ENCODE measurements around the gene PAPPA2. TPM values are rescaled to one million over a fixed set of nuclear protein-coding genes. Genes with fewer than 3 reads are reported as not detected.

PAPPA2 gene
- total and polyA plus RNA-seq, 10 of the 15 experiments (the other 5 are each of a cell fraction or from before 2014, with no cell fraction given) = under 0.01 to 0.06 (median 0.03) TPM; not detected in 7

GRCh38 chr1:176766779-176767178, 303.8 kb downstream of the PAPPA2 start (continued):
- TF ChIP-seq NKRF (conservative IDR thresholded peaks at IDR 0.05) (no peak), ATF2 (IDR thresholded peaks at IDR 0.05; ENCODE audit: low read length) (no peak), POLR2A (IDR thresholded peaks at IDR 0.05; ENCODE audit: low read depth, low read length) (no peak), GABPA (IDR thresholded peaks at IDR 0.05; ENCODE audit: low read depth) (no peak), MYC (IDR thresholded peaks at IDR 0.05; ENCODE audit: insufficient read depth, insufficient read length, insufficient replicate concordance, low read length, severe bottlenecking) (no peak), MEF2B (IDR thresholded peaks at IDR 0.05; ENCODE audit: partially characterized antibody, poor library complexity, severe bottlenecking) (no peak), STAT1 (conservative IDR thresholded peaks at IDR 0.05) (no peak)

- Histone ChIP-seq H3K4me1 (ENCODE audit: control insufficient read depth, insufficient read depth, low read length) (no peaks in the 10 kb centered on the region), H3K36me3 (ENCODE audit: control insufficient read depth in 2 of 2, insufficient read depth in 2 of 2, low read length in 1 of 2) (no peaks in the 10 kb centered on the region), H2AFZ (ENCODE audit: control insufficient read depth, low read depth, low read length) (no peak overlapping the region), H3K9ac (ENCODE audit: control insufficient read depth, insufficient read depth, low read length) (no peak overlapping the region), H3K27ac (ENCODE audit: control insufficient read depth, insufficient read depth) (no peak overlapping the region), H3K4me3 (no peak overlapping the region), H3K9me3 (replicated peaks; ENCODE audit: control insufficient read depth, insufficient read depth, low read length) (no peaks in the 10 kb centered on the region), H3K4me2 (ENCODE audit: control insufficient read depth, insufficient read depth) (no peak overlapping the region), H3K27me3 (replicated peaks in 1 of 2; ENCODE audit: control insufficient read depth in 2 of 2, insufficient read depth in 2 of 2, low read length in 1 of 2) (peaks cover 0 to 4% of the 10 kb centered on the region in 2 experiments; a peak in 2 of 4 replicates), H4K20me1 (ENCODE audit: control insufficient read depth, insufficient read depth) (no peaks in the 10 kb centered on the region), H3K79me2 (ENCODE audit: control insufficient read depth, insufficient read depth, low read length) (no peaks in the 10 kb centered on the region)
- in situ Hi-C loops (cut with MboI) = no loop called here
- RAD21 ChIA-PET (ENCODE audit: unreplicated experiment) = no interaction called here
- SMC1A ChIA-PET (ENCODE audit: uncharacterized antibody, unreplicated experiment) = no interaction called here
- no peak for DNase-seq (ENCODE audit: low read depth, low spot score)
- BruUV-seq (replicated peaks) = no TSS peak
- WGBS (ENCODE audit: insufficient coverage, insufficient replicate concordance, low lambda C conversion rate, missing lambda C conversion rate) = 34% methylated on average over 7 of the region's 7 CpGs
- POLR2A ChIA-PET = no interaction called here
- CTCF ChIA-PET = no interaction called here
- no peak for ATAC-seq
- intact Hi-C loops (cut with micrococcal nuclease; ENCODE audit: unreplicated experiment) = no loop called here
- no peak for FAIRE-seq
- TF ChIP-seq HDGF (IDR thresholded peaks at IDR 0.05) (no peak), RAD51 (IDR thresholded peaks at IDR 0.05) (no peak), IRF4 (IDR thresholded peaks at IDR 0.05; ENCODE audit: low read depth, low read length) (no peak), MXI1 (IDR thresholded peaks at IDR 0.05; ENCODE audit: low read depth, low read length) (no peak), NBN (IDR thresholded peaks at IDR 0.05) (no peak), ESRRA (IDR thresholded peaks at IDR 0.05; ENCODE audit: low read length) (no peak), RAD21 (IDR thresholded peaks at IDR 0.05; ENCODE audit: insufficient read depth, low read depth, low read length) (no peak), POLR2A (IDR thresholded peaks at IDR 0.05; ENCODE audit: low read depth, low read length) (no peak), TAF1 (IDR thresholded peaks at IDR 0.05; ENCODE audit: borderline replicate concordance, low read depth, low read length) (no peak), STAT1 (conservative IDR thresholded peaks at IDR 0.05) (no peak)
- TF ChIP-seq, protein P1, sequence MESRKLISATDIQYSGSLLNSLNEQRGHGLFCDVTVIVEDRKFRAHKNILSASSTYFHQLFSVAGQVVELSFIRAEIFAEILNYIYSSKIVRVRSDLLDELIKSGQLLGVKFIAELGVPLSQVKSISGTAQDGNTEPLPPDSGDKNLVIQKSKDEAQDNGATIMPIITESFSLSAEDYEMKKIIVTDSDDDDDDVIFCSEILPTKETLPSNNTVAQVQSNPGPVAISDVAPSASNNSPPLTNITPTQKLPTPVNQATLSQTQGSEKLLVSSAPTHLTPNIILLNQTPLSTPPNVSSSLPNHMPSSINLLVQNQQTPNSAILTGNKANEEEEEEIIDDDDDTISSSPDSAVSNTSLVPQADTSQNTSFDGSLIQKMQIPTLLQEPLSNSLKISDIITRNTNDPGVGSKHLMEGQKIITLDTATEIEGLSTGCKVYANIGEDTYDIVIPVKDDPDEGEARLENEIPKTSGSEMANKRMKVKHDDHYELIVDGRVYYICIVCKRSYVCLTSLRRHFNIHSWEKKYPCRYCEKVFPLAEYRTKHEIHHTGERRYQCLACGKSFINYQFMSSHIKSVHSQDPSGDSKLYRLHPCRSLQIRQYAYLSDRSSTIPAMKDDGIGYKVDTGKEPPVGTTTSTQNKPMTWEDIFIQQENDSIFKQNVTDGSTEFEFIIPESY (IDR thresholded peaks at IDR 0.05) = no peak
- TF ChIP-seq, protein P2, sequence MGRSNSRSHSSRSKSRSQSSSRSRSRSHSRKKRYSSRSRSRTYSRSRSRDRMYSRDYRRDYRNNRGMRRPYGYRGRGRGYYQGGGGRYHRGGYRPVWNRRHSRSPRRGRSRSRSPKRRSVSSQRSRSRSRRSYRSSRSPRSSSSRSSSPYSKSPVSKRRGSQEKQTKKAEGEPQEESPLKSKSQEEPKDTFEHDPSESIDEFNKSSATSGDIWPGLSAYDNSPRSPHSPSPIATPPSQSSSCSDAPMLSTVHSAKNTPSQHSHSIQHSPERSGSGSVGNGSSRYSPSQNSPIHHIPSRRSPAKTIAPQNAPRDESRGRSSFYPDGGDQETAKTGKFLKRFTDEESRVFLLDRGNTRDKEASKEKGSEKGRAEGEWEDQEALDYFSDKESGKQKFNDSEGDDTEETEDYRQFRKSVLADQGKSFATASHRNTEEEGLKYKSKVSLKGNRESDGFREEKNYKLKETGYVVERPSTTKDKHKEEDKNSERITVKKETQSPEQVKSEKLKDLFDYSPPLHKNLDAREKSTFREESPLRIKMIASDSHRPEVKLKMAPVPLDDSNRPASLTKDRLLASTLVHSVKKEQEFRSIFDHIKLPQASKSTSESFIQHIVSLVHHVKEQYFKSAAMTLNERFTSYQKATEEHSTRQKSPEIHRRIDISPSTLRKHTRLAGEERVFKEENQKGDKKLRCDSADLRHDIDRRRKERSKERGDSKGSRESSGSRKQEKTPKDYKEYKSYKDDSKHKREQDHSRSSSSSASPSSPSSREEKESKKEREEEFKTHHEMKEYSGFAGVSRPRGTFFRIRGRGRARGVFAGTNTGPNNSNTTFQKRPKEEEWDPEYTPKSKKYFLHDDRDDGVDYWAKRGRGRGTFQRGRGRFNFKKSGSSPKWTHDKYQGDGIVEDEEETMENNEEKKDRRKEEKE (IDR thresholded peaks at IDR 0.05) = no peak
Measured at GRCh38 chr1:176767714-176768136, 304.8 kb downstream of the PAPPA2 start.
